ENCODE results near the gene PHF21A.

The PHF21A gene

DNA sequence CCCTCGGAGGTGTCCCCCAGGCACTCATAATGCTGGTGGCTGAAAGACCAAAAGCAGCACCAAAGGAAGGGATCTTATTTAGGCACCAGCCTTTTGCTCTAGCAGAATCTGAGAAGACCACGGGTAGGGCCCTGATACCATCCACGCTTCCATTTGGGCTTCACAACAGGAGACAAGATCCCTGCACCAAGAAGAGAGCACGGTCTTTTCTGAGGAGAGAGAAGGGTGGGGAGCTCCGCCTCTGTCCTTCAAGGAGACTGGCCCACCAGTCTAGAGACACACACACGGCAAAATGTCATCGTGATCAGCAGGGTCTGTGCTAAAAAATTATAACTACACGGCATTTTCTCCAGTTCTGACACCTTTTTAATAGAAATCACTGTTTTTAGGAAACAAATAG is 189.0 kb downstream of the PHF21A start:
- DNase-seq, result no peak

DNA sequence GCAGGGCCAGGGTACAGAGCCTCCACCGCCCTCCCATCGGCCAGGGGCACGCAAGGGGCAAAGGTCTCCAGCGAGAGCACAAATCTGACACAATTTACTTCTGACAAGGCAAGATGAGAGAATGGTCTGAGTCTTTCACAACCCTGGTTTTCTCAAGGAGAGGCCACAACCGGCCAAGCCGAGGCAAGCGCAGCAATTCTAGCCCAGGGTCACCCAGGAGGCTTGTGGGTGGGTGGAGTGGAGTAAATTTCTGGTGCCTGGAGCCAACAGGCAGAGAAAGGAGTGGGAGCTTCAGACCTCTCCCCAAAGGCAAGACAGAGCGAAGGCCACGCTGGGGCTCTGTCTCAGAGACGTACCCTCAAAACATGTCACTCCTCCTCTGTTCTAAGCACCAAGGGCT is 189.5 kb downstream of the PHF21A start:
- DNase-seq, result no peak

DNA sequence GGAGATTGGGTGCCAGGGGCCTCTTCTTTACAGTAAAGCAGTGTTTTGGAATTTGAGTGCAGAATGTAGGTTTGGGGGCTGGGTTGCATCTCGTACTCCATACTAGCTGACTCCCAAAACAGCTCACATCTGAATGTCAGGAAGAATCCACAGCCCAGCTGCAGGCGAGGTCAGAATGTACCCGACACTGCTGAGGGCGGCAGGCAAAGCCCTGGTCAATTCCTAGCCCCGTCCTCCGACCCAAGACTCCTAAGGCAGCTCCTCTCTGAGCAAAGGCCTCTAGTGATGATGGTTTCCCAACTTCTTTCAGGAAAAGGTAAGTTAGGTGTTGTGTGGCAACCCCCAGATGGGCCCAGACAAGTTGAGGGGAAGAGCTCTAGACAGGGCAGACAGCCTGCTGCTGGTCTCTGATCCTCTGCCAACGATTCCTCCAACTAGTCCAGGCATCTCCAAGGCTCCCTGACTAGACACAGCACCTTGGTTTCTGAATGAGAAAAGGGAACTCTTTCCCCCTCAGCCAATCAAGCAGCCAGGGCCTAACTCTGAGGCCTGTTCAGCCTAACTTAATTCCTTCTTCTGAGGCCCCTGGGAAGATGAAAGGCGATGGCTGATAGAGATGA is 190.2 kb downstream of the PHF21A start:
- DNase-seq, result no peak

DNA sequence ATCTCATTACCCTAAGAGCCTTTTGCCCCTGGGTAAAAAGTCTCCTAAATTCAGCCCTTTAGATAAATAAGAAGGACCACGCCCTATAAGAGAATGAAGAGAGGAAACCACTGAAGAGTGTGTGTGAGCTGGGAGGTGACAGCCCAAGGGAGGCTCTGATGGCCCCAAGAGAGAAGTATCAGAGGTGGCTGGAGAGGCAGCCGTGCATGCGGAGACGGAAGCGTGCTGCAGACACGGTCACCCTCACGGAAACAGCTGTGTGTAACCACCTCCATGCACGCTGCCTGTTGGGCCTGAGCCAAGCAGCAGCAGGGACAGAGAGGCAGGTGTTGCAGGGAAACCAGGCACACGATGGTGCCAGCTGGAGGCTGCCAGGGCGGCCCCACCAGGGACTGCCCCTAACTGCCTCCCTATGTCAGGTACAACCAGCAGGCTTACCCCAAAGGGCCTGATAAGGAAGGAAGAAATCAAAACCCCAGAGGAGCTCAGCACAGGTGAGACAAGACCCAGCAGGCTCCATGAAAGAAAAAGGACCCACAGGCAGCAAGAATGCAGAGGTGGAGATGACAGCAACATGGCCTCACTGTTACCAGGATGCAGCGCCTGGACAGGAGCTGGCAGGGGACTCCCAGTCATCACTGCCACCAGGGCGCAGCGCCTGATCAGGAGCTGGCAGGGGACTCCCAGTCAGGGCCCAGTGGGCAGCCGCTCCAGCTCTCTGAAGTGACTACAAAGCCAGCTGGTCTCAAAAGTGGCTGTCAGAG is 191.0 kb downstream of the PHF21A start:
- peak; percentile 56 for DNase-seq

- no peak for DNase-seq
Observed at GRCh38 chr11:45929486-45930030, 191.7 kb downstream of the PHF21A start.

- DNase-seq, result no peak
Observed at GRCh38 chr11:45928535-45929215, 192.6 kb downstream of the PHF21A start.

- DNase-seq, result no peak
Observed at GRCh38 chr11:45927684-45928413, 193.4 kb downstream of the PHF21A start.

DNA sequence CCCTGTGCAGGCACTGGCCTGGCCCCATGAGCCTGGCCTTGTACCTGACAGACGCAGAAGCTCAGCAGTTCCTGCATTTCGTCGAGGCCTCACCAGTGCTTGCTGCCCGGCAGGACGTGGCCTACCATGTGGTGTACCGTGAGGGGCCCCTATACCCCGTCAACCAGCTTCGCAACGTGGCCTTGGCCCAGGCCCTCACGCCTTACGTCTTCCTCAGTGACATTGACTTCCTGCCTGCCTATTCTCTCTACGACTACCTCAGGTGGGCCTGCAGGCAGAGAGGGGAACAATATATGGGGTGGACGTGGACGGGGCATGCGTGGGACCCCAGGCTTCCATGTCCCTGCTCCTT is 193.9 kb downstream of the PHF21A start:
- DNase-seq, result no peak

GRCh38 chr11:45926536-45927331 is 194.5 kb downstream of the PHF21A start:
- DNase-seq, result no peak

- DNase-seq, result no peak
Observed at GRCh38 chr11:45926001-45926401, 195.3 kb downstream of the PHF21A start.

- DNase-seq, result no peak
Observed at GRCh38 chr11:45925550-45925949, 195.7 kb downstream of the PHF21A start.

DNA sequence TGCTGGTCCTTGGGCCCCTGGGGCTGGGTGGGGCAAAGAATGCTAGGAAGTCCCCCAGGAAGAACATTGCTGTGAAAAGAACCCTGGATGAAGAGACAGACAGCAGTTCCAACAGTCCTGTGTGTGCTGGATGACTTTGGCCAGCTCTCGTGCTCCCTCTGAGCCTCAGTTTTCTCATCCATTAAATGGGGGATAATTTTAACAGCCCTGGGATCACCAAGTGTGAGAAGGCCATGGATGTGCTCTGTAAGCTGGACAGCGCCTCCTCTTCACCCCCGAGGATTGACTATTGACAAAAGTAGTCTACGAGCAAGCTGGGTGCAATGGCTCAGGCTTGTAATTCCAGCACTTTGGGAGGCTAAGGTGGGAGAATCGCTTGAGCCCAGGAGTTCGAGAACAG is 196.3 kb downstream of the PHF21A start:
- no peak for DNase-seq

- DNase-seq, result no peak
Observed at GRCh38 chr11:45924036-45924915, 197.0 kb downstream of the PHF21A start.

DNA sequence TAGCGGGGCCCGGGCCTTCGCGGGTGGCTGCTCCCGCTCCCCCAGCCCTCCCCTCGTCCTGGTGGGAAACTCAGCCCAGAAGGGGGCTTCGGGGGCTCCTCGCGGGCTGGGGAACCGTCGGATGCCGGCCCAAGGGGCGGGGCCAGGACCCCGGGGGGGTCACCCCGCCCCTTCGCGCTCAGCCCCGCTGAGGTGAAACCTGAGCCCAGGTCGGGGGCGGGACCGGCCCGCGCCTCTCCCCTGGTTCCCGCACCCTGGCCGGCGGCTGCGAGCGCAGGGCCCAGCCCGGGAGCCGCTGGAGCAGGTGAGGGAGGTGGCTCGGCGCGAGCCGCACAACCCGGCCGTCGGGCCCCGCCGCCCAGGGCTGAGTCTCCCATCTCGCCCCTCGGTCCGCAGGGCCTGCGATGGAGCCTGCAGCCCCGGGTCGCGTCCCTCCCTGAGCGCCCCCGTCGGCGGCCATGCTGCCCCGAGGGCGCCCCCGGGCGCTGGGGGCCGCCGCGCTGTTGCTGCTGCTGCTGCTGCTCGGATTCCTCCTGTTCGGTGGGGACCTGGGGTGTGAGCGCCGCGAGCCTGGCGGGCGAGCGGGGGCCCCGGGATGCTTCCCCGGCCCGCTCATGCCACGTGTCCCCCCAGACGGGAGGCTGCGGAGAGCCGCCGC is 198.7 kb downstream of the PHF21A start, which contains the start of gene LARGE2:
Gene LARGE2, plus strand, starts transcription at position 232 of the 658 bp plus-strand sequence. Its CDS starts 227 bp downstream, at position 459.
- DNase-seq, result peak; percentile 32

GRCh38 chr11:45921561-45922424 is 199.5 kb downstream of the PHF21A start:
- DNase-seq, result peak; percentile 16

DNA sequence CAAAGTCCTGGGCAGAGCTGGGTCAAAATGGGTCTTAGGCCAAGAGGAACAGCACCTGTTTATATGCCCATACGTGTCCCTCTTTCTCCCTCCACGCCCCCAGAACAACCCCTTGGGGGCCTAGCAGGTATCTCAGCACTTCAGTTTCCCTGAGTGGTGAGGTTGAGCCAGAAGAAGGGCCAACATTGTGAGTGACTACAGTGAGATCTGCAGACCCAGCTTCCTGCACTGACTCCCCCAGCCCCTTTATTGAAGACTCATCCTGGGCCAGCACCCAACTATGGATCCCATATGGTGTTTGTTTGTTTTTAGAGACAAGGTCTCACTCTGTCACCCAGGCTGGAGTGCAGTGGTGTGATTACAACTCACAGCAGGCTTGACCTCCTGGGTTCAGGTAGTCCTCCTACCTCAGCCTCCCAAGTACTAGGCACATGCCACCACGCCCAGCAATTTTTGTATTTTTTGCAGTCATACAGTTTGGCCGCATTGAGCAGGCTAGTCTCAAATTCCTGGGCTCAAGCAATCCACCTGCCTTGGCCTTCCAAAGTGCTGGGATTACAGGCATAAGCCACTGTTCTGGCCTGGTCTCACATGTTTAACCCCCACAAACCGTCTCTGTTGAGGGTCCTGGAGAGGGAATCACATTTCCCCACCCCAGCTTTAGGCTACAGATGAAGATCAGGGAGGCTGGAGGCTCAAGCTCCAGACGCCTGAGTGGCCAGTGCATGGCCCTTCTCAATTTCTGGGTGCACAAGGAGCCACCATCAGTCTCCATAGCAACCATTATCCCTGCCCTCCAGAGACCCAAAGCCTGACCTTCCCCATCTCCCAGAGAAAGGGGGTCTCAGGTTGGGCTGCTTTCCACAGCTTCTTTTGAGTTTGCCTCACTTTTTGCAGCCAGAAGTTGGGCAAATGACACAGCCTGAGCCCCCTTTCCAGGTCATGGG is 200.4 kb downstream of the PHF21A start:
- DNase-seq, result no peak

DNA sequence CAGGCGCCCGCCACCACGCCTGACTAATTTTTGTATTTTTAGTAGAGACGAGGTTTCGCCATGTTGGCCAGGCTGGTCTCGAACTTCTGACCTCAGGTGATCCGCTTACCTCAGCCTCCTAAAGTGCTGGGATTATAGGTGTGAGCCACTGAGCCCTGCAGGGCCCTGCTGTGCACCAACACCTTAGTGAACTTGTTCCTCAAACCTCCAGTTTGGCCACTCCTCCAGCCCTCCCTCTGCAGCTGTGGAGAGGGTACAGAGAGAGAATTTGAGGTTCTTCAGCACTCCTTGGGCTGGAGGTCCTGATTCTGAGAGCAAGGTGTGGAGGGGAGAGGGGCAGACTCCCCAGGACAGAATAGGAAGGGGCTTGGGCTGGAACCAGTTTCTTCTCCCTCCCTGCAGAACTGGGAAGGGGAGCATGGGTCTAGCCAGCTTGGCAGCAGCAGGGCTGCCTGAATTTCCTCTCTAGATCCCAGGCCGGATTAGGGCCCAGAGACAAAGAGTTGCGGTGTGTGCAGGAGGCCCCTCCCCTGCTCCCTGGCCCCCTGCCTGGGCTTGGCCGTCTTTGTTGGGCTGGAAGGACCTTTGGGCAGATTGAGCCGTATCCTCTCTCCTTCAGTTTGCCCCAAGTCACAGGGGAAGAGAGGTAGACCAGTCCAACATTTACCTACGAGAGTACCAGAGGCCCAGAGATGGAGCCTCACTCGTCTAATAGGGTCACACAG is 201.3 kb downstream of the PHF21A start:
- DNase-seq, result no peak

Data from CD4-positive, alpha-beta T cell treated with Interleukin-21 for 1 hour (primary cell).